Peyer's patch (tissue), 4 donors: ENCODE data around the gene SAMD11.

ENCODE experiments used
- CTCF ChIP-seq, 6 experiments: fragments of 450-650 bp in 4 of 6; fragments of 200-600 bp in 2 of 6; sonication (generic) in 1 of 6; IDR thresholded peaks; one replicate each; pipeline ENCODE4 v1.5.1; 2017 to 2019; ENCODE audit warnings: antibody characterized with exemption in 6 of 6, mild to moderate bottlenecking in 3 of 6, moderate library complexity in 1 of 6
- POLR2A ChIP-seq, 2 donors: fragments of 450-650 bp; IDR thresholded peaks; one replicate each; pipeline ENCODE4 v1.5.1; 2017; ENCODE audit warnings: antibody characterized with exemption in 2 of 2, mild to moderate bottlenecking in 2 of 2, moderate library complexity in 2 of 2

GRCh38 chr1:972726-973458 lies 49.2 kb downstream of the SAMD11 start:
- no peak for TF ChIP-seq CTCF (IDR thresholded peaks at IDR 0.05)
- no peak for TF ChIP-seq POLR2A (IDR thresholded peaks at IDR 0.05)
